ENCODE data around the gene ECPAS.
A peak's percentile ranks its signal among the peaks of the same experiment; 100 is the strongest.
"Not testable (repeated sequence)": the region's sequence is repeated elsewhere in the genome, so short reads cannot be mapped to it uniquely, and the experiment has no call there.

ECPAS gene

DNA sequence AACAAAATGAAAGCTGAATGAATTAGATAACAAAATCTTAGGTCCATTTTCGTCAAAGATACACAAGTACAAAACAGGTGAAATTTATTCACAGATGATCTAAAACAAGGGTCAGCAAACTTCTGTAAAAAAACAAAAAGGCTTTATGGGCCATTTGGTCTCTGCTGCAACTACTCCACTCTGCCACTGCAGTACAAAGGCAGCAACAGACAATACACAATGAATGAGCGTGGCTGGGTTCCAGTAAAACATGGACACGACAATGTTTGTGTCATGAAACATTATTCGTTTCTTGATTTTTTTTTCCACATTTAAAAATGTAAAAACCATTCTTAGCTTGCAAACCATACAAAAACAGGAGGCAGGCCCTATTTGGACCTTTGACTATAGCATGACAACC, 71.9 kb downstream of the ECPAS start:
- no peaks in the 10 kb centered on the region for H3K9me3 ChIP-seq (ENCODE audit: control insufficient read depth, insufficient read depth, low read length)
- no peak overlapping the region for H3K9ac ChIP-seq (ENCODE audit: low read depth, low read length)
- H3K4me3 ChIP-seq (ENCODE audit: low read depth, low read length): no peak overlapping the region
- peaks cover 13% of the 10 kb centered on the region for H3K4me1 ChIP-seq (ENCODE audit: control insufficient read depth, insufficient read depth, low read length)
- H3K36me3 ChIP-seq (ENCODE audit: control insufficient read depth, insufficient read depth, low read length): peaks cover 99% of the 10 kb centered on the region
- H3K27ac ChIP-seq (ENCODE audit: low read depth, low read length): no peak overlapping the region
- H3K27me3 ChIP-seq (ENCODE audit: control insufficient read depth, insufficient read depth, low read length): no peaks in the 10 kb centered on the region

DNA sequence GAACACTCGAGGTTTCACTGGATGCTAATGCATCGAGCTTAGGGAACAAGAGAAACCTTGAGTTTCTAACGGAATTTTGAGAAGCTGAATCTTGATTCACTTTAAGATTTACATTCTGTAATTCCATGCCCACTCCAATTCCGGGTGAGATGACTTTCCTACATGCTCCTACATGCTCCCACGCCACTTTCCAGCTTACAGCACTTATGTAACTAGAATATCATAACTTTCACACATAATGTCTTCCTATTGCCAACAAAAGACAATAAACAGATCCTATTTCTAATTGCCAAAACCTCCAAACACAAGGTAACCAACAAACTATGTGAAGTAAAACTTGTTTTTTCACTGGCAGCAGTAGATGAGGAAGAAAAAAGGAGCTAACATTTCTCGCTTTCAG, 72.9 kb downstream of the ECPAS start:
- Histone ChIP-seq H3K4me1 (ENCODE audit: control insufficient read depth, insufficient read depth, low read length) (peaks cover 14% of the 10 kb centered on the region), H3K27ac (ENCODE audit: low read depth, low read length) (no peak overlapping the region), H3K9me3 (ENCODE audit: control insufficient read depth, insufficient read depth, low read length) (no peaks in the 10 kb centered on the region), H3K4me3 (ENCODE audit: low read depth, low read length) (no peak overlapping the region), H3K27me3 (ENCODE audit: control insufficient read depth, insufficient read depth, low read length) (no peaks in the 10 kb centered on the region), H3K36me3 (ENCODE audit: control insufficient read depth, insufficient read depth, low read length) (peaks cover 99% of the 10 kb centered on the region), H3K9ac (ENCODE audit: low read depth, low read length) (no peak overlapping the region)

GRCh38 chr9:111407813-111408212, 76.4 kb downstream of the ECPAS start:
- Histone ChIP-seq H3K4me3 (ENCODE audit: low read depth, low read length) (no peak overlapping the region), H3K9me3 (ENCODE audit: control insufficient read depth, insufficient read depth, low read length) (peaks cover 11% of the 10 kb centered on the region; the same call in 1 of the 2 replicates), H3K4me1 (ENCODE audit: control insufficient read depth, insufficient read depth, low read length) (peaks cover 14% of the 10 kb centered on the region), H3K36me3 (ENCODE audit: control insufficient read depth, insufficient read depth, low read length) (peaks cover 98% of the 10 kb centered on the region), H3K27ac (ENCODE audit: low read depth, low read length) (no peak overlapping the region), H3K9ac (ENCODE audit: low read depth, low read length) (no peak overlapping the region), H3K27me3 (ENCODE audit: control insufficient read depth, insufficient read depth, low read length) (no peaks in the 10 kb centered on the region)

DNA sequence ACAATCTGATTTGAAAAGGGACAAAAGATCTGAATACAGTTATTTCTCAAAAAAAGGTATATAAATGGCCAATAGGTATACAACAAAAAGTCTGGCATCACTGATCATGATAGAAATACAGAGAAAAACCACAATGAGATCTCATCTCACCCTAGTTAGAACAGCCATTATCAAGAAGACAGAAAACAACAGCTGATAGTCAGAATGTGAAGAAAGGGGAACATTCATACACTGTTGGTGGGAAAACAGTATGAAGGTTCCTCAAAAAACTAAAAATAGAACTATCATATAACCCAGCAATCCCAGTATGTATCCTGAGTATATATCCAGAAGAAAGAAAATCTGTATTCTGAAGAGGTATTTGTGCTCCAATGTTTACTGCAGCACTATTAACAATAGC, 78.5 kb downstream of the ECPAS start:
- Histone ChIP-seq H3K9me3 (ENCODE audit: control insufficient read depth, insufficient read depth, low read length) (peaks cover 16% of the 10 kb centered on the region; the same call in 1 of the 2 replicates), H3K4me3 (ENCODE audit: low read depth, low read length) (no peak overlapping the region), H3K27ac (ENCODE audit: low read depth, low read length) (no peak overlapping the region), H3K4me1 (ENCODE audit: control insufficient read depth, insufficient read depth, low read length) (peaks cover 25% of the 10 kb centered on the region), H3K36me3 (ENCODE audit: control insufficient read depth, insufficient read depth, low read length) (peaks cover 91% of the 10 kb centered on the region), H3K27me3 (ENCODE audit: control insufficient read depth, insufficient read depth, low read length) (no peaks in the 10 kb centered on the region), H3K9ac (ENCODE audit: low read depth, low read length) (no peak overlapping the region)

- Histone ChIP-seq H3K4me1 (ENCODE audit: control insufficient read depth, insufficient read depth, low read length) (peaks cover 17% of the 10 kb centered on the region; the same call in 1 of the 2 replicates), H3K27ac (ENCODE audit: low read depth, low read length) (peak overlapping the region; percentile 77), H3K36me3 (ENCODE audit: control insufficient read depth, insufficient read depth, low read length) (peaks cover 81% of the 10 kb centered on the region), H3K9me3 (ENCODE audit: control insufficient read depth, insufficient read depth, low read length) (peaks cover 16% of the 10 kb centered on the region; the same call in 1 of the 2 replicates)
- H3K4me3 ChIP-seq (ENCODE audit: low read depth, low read length); H3K27me3 ChIP-seq (ENCODE audit: control insufficient read depth, insufficient read depth, low read length); H3K9ac ChIP-seq (ENCODE audit: low read depth, low read length): not testable (repeated sequence)
Measured at GRCh38 chr9:111401486-111401885, 82.7 kb downstream of the ECPAS start.

DNA sequence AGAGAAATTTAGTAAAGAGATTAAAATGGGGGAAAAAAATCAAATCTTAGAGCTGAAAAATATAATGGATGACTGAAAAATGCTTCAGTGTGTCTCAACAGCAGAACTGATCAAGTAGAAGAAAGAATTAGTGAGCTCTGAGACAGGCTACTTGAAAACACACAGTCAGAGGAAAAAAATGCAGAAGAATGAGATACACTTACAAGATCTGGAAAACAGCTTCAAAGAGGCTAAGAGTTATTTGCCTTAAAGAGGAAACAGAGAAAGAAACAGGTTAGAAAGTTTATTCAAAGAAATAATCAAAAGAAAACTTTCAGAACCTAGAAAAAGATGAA, 83.7 kb downstream of the ECPAS start:
- H3K27ac ChIP-seq (ENCODE audit: low read depth, low read length): peak overlapping the region; percentile 71
- H3K4me1 ChIP-seq (ENCODE audit: control insufficient read depth, insufficient read depth, low read length): peaks cover 17% of the 10 kb centered on the region; the same call in 1 of the 2 replicates
- no peak overlapping the region for H3K4me3 ChIP-seq (ENCODE audit: low read depth, low read length)
- peaks cover 10% of the 10 kb centered on the region; the same call in 1 of the 2 replicates for H3K9me3 ChIP-seq (ENCODE audit: control insufficient read depth, insufficient read depth, low read length)
- peaks cover 81% of the 10 kb centered on the region for H3K36me3 ChIP-seq (ENCODE audit: control insufficient read depth, insufficient read depth, low read length)
- H3K9ac ChIP-seq (ENCODE audit: low read depth, low read length): peak overlapping the region; percentile 52; the same call in 1 of the 2 replicates
- H3K27me3 ChIP-seq (ENCODE audit: control insufficient read depth, insufficient read depth, low read length): no peaks in the 10 kb centered on the region

DNA sequence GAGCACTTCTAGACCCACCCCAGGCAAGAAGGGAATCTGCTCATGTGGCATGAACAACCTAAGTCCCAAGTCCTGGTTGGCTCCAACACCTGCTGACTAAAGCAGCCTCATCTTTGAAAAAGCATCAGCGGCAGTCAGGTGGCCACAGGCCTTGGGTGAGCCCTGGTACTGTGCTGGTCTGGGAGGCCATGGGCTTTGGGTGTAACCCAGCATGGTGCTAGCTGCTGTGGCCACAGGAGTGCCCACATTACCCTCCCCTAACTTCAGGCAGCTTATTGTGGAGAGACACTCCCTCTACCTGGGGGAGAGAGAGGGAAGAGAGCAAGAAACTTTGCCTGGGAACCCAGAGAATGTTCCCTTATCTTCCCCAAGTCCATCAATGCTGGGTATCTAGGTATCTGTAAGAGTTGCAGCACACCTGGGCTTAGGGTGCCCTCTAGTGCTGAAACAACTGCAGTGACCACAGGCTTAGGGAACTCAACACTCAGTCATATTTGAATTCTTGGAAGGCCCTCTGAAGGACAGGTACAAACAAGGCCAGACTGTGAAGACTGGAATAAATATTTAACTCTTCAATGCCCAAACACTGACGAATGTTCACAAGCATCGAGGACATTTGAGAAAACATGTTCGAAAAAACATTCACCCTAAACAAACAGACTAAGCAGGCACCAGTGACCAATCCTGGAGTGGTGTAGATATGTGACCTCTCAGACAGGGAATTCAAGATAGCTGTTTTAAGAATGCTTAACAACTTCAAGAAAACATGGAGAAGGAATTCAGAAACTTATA, 84.2 kb downstream of the ECPAS start:
- Histone ChIP-seq H3K9me3 (ENCODE audit: control insufficient read depth, insufficient read depth, low read length) (peaks cover 7% of the 10 kb centered on the region; the same call in 1 of the 2 replicates), H3K36me3 (ENCODE audit: control insufficient read depth, insufficient read depth, low read length) (peaks cover 81% of the 10 kb centered on the region), H3K9ac (ENCODE audit: low read depth, low read length) (no peak overlapping the region), H3K27me3 (ENCODE audit: control insufficient read depth, insufficient read depth, low read length) (no peaks in the 10 kb centered on the region), H3K4me3 (ENCODE audit: low read depth, low read length) (no peak overlapping the region), H3K27ac (ENCODE audit: low read depth, low read length) (peak overlapping the region; percentile 15), H3K4me1 (ENCODE audit: control insufficient read depth, insufficient read depth, low read length) (peaks cover 17% of the 10 kb centered on the region; the same call in 1 of the 2 replicates)

- H3K9me3 ChIP-seq (ENCODE audit: control insufficient read depth, insufficient read depth, low read length): peaks cover 5% of the 10 kb centered on the region; the same call in 1 of the 2 replicates
- H3K4me1 ChIP-seq (ENCODE audit: control insufficient read depth, insufficient read depth, low read length): peaks cover 17% of the 10 kb centered on the region; the same call in 1 of the 2 replicates
- no peak overlapping the region for H3K27ac ChIP-seq (ENCODE audit: low read depth, low read length)
- no peaks in the 10 kb centered on the region for H3K27me3 ChIP-seq (ENCODE audit: control insufficient read depth, insufficient read depth, low read length)
- no peak overlapping the region for H3K4me3 ChIP-seq (ENCODE audit: low read depth, low read length)
- no peak overlapping the region for H3K9ac ChIP-seq (ENCODE audit: low read depth, low read length)
- H3K36me3 ChIP-seq (ENCODE audit: control insufficient read depth, insufficient read depth, low read length): peaks cover 81% of the 10 kb centered on the region
Measured at GRCh38 chr9:111399211-111399739, 84.9 kb downstream of the ECPAS start.

GRCh38 chr9:111393971-111394370, 90.2 kb downstream of the ECPAS start:
- Histone ChIP-seq H3K9me3 (ENCODE audit: control insufficient read depth, insufficient read depth, low read length) (no peaks in the 10 kb centered on the region), H3K27me3 (ENCODE audit: control insufficient read depth, insufficient read depth, low read length) (no peaks in the 10 kb centered on the region), H3K4me1 (ENCODE audit: control insufficient read depth, insufficient read depth, low read length) (no peaks in the 10 kb centered on the region), H3K36me3 (ENCODE audit: control insufficient read depth, insufficient read depth, low read length) (peaks cover 95% of the 10 kb centered on the region), H3K9ac (ENCODE audit: low read depth, low read length) (no peak overlapping the region), H3K27ac (ENCODE audit: low read depth, low read length) (no peak overlapping the region), H3K4me3 (ENCODE audit: low read depth, low read length) (no peak overlapping the region)

- H3K27ac ChIP-seq (ENCODE audit: low read depth, low read length): no peak overlapping the region
- H3K4me1 ChIP-seq (ENCODE audit: control insufficient read depth, insufficient read depth, low read length): no peaks in the 10 kb centered on the region
- H3K27me3 ChIP-seq (ENCODE audit: control insufficient read depth, insufficient read depth, low read length): no peaks in the 10 kb centered on the region
- no peak overlapping the region for H3K4me3 ChIP-seq (ENCODE audit: low read depth, low read length)
- H3K9me3 ChIP-seq (ENCODE audit: control insufficient read depth, insufficient read depth, low read length): no peaks in the 10 kb centered on the region
- no peak overlapping the region for H3K9ac ChIP-seq (ENCODE audit: low read depth, low read length)
- peaks cover 100% of the 10 kb centered on the region for H3K36me3 ChIP-seq (ENCODE audit: control insufficient read depth, insufficient read depth, low read length)
Measured at GRCh38 chr9:111389406-111389805, 94.8 kb downstream of the ECPAS start.

- no peaks in the 10 kb centered on the region for H3K9me3 ChIP-seq (ENCODE audit: control insufficient read depth, insufficient read depth, low read length)
- H3K27me3 ChIP-seq (ENCODE audit: control insufficient read depth, insufficient read depth, low read length): no peaks in the 10 kb centered on the region
- H3K4me1 ChIP-seq (ENCODE audit: control insufficient read depth, insufficient read depth, low read length): no peaks in the 10 kb centered on the region
- no peak overlapping the region for H3K4me3 ChIP-seq (ENCODE audit: low read depth, low read length)
- H3K27ac ChIP-seq (ENCODE audit: low read depth, low read length): no peak overlapping the region
- peaks cover 97% of the 10 kb centered on the region for H3K36me3 ChIP-seq (ENCODE audit: control insufficient read depth, insufficient read depth, low read length)
- no peak overlapping the region for H3K9ac ChIP-seq (ENCODE audit: low read depth, low read length)
Measured at GRCh38 chr9:111386386-111386785, 97.8 kb downstream of the ECPAS start.
